Myocyte (in vitro differentiated cells): ENCODE results near the gene CAPRIN1. TPM values are rescaled to one million over a fixed set of nuclear protein-coding genes. Genes with fewer than 3 reads are reported as not detected.
A peak's percentile ranks its signal among the peaks of the same experiment; 100 is the strongest.
"Not testable (repeated sequence)": the region's sequence is repeated elsewhere in the genome, so short reads cannot be mapped to it uniquely, and the experiment has no call there.

Experiments
- DNase-seq: peaks from one replicate; pipeline ENCODE4 v3.0.0-alpha.2; 2012; ENCODE audit warnings: low read depth
- total RNA-seq: library from RNA; depleted of rRNA; stranded (reverse); fragments of >200 nt; gene quantifications from 2 replicates; pipeline ENCODE4 v1.2.3, GENCODE V29; 2014

CAPRIN1 gene
- total RNA-seq, 1 donor from 2014 or later, result 177 TPM

GRCh38 chr11:34084637-34085036 is 33.1 kb downstream of the CAPRIN1 start:
- DNase-seq, result no peak

GRCh38 chr11:34086554-34087283 is 35.2 kb downstream of the CAPRIN1 start:
- no peak for DNase-seq

GRCh38 chr11:34091825-34092224 is 40.3 kb downstream of the CAPRIN1 start:
- no peak for DNase-seq

GRCh38 chr11:34094900-34095299 is 43.4 kb downstream of the CAPRIN1 start:
- not testable (repeated sequence) for DNase-seq

GRCh38 chr11:34098813-34099212 is 47.3 kb downstream of the CAPRIN1 start:
- DNase-seq, result no peak

- DNase-seq, result peak; percentile 32
These were observed 53.1 kb downstream of the CAPRIN1 start for GRCh38 chr11:34104680-34105078.

- DNase-seq, result peak; percentile 99
These were observed 53.8 kb downstream of the CAPRIN1 start, which contains the start of gene NAT10 for GRCh38 chr11:34105079-34105956. Gene NAT10, plus strand, starts transcription at chr11:34105629. Its CDS starts 2,597 bp downstream, at chr11:34108226.

GRCh38 chr11:34105957-34106504 is 54.5 kb downstream of the CAPRIN1 start:
- no peak for DNase-seq

- DNase-seq, result peak; percentile 55
These were observed 60.3 kb downstream of the CAPRIN1 start for GRCh38 chr11:34111722-34112270.

GRCh38 chr11:34114014-34114413 is 62.5 kb downstream of the CAPRIN1 start:
- DNase-seq, result no peak

GRCh38 chr11:34114471-34114870 is 62.9 kb downstream of the CAPRIN1 start:
- peak; percentile 47 for DNase-seq

GRCh38 chr11:34120651-34121050 is 69.1 kb downstream of the CAPRIN1 start:
- no peak for DNase-seq

GRCh38 chr11:34124885-34125668 is 73.5 kb downstream of the CAPRIN1 start:
- no peak for DNase-seq

GRCh38 chr11:34126959-34127848 is 75.7 kb downstream of the CAPRIN1 start:
- no peak for DNase-seq

- no peak for DNase-seq
These were observed 77.3 kb downstream of the CAPRIN1 start for GRCh38 chr11:34128824-34129223.

GRCh38 chr11:34132261-34132965 is 80.9 kb downstream of the CAPRIN1 start:
- no peak for DNase-seq

- no peak for DNase-seq
These were observed 83.2 kb downstream of the CAPRIN1 start for GRCh38 chr11:34134765-34135164.

- no peak for DNase-seq
These were observed 83.9 kb downstream of the CAPRIN1 start for GRCh38 chr11:34135439-34135838.

GRCh38 chr11:34136420-34136819 is 84.9 kb downstream of the CAPRIN1 start:
- DNase-seq, result no peak
